ENCODE results near the gene SORBS1.

The SORBS1 gene

GRCh38 chr10:95293631-95294030, 267.5 kb downstream of the SORBS1 start:
- no peak for DNase-seq (ENCODE audit: low read depth in 2 of 2)

GRCh38 chr10:95291365-95292039, 269.7 kb downstream of the SORBS1 start:
- DNase-seq (ENCODE audit: low read depth in 2 of 2) = no peak

GRCh38 chr10:95290461-95291364, 270.5 kb downstream of the SORBS1 start, which contains the start of gene PDLIM1:
TSS of gene PDLIM1 (minus strand) at chr10:95291003. CDS start at chr10:95290915, 88 bp downstream.
- peak in 1 of 2 experiments; percentile 11 for DNase-seq (ENCODE audit: low read depth in 2 of 2)

GRCh38 chr10:95289921-95290421, 271.2 kb downstream of the SORBS1 start:
- no peak for DNase-seq (ENCODE audit: low read depth in 2 of 2)

GRCh38 chr10:95289003-95289920, 271.9 kb downstream of the SORBS1 start:
- DNase-seq (ENCODE audit: low read depth in 2 of 2) = no peak

GRCh38 chr10:95288303-95288702, 272.9 kb downstream of the SORBS1 start:
- no peak for DNase-seq (ENCODE audit: low read depth in 2 of 2)

- DNase-seq (ENCODE audit: low read depth in 2 of 2) = no peak
Observed at GRCh38 chr10:95287281-95287680, 273.9 kb downstream of the SORBS1 start.

GRCh38 chr10:95286707-95287106, 274.5 kb downstream of the SORBS1 start:
- DNase-seq (ENCODE audit: low read depth in 2 of 2) = no peak

- no peak for DNase-seq (ENCODE audit: low read depth in 2 of 2)
Observed at GRCh38 chr10:95285556-95285955, 275.6 kb downstream of the SORBS1 start.

GRCh38 chr10:95284807-95285206, 276.4 kb downstream of the SORBS1 start:
- no peak for DNase-seq (ENCODE audit: low read depth in 2 of 2)

- no peak for DNase-seq (ENCODE audit: low read depth in 2 of 2)
Observed at GRCh38 chr10:95282107-95282506, 279.1 kb downstream of the SORBS1 start.

- no peak for DNase-seq (ENCODE audit: low read depth in 2 of 2)
Observed at GRCh38 chr10:95281206-95281605, 280.0 kb downstream of the SORBS1 start.

- DNase-seq (ENCODE audit: low read depth in 2 of 2) = no peak
Observed at GRCh38 chr10:95280637-95281036, 280.5 kb downstream of the SORBS1 start.

- DNase-seq (ENCODE audit: low read depth in 2 of 2) = no peak
Observed at GRCh38 chr10:95279042-95279820, 281.9 kb downstream of the SORBS1 start.

- DNase-seq (ENCODE audit: low read depth in 2 of 2) = no peak
Observed at GRCh38 chr10:95278061-95278988, 282.8 kb downstream of the SORBS1 start.

GRCh38 chr10:95277614-95278013, 283.6 kb downstream of the SORBS1 start:
- no peak for DNase-seq (ENCODE audit: low read depth in 2 of 2)

GRCh38 chr10:95277201-95277570, 284.0 kb downstream of the SORBS1 start:
- no peak for DNase-seq (ENCODE audit: low read depth in 2 of 2)

GRCh38 chr10:95276367-95277200, 284.6 kb downstream of the SORBS1 start:
- no peak for DNase-seq (ENCODE audit: low read depth in 2 of 2)

Data from stimulated activated CD4-positive, alpha-beta T cell treated with anti-CD3 and anti-CD28 coated beads, Interleukin-12 subunit alpha, Interleukin-12 subunit beta, amount 100 ng/mL, for 24 hours (primary cell).